GM19043 (cell line): ENCODE data around the gene CYTIP.

Source experiments
- ATAC-seq: cut with Tn5 transposase; IDR thresholded peaks from one replicate; pipeline ENCODE4 v1.9.1; 2021; ENCODE audit warnings: low read depth; ENCODE audit not compliant: unreplicated experiment

The CYTIP gene

DNA sequence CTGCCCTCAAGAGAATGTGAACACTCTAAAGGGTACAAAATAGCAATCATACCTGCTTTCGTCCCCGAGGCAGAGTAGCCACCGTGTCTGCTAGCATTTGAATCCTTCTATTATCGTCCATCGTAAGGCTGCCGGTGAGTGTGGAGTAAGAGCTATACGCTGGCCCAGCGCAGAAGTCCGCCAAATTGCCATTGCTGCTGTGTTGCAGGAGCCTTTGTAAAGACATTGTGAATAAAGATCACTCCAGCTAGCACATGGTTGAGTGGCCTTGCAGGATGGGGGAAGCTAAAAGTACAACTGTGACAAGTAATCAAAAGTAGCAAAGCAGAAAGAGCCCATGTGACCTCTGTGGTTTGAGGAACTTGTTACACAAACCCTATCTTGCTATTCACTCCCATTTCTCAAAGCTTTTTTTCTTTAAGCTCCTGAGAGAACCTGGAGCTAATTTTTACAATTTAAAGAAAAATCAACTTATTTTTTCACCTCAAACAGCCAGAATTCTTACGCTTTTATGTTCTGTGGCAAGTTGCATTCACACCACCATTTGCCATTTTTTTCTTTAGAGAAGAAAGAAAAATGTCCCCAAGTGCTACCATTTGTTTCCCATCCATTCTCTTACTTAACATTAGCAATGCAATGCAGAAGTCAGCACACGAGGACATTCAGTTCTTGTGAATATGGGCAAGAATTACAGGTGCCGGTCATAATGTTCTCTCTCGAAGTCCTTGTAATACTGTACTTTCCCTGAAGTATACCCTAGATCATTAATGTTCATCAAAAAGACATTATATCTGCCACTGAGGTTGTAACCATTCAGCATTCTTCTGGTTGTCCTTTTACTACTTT, at the start of gene CYTIP:
Gene CYTIP, minus strand, starts transcription at position 295 of the 846 bp plus-strand sequence. Its CDS starts 69 bp downstream, at position 226.
- peak; percentile 48 for ATAC-seq

DNA sequence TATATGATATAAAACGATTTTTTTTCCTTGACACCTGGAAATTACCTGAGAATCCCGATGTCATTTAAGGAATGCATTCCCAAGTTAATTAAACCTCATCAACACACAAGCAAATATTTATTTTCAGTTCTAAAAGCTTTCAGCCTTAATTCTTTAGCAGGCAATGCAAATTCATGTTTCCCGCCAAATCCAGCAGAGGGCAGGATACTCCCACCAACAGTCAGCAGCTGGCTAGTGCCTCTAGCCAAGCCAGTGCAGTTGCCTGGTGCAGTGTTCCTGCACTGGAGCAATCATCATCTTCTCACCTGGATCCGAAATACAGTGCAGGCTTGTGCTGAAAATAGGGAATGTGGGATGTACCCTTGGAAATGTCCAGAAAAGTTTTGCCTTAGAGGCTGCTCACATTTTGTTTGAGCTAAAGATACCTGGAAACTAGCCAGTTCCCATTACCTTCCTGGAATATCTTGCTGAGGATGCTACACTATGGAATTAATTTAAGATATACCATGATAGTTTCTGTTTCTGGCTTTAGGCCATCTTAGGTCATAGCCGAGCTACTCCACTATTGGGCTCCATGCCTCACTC, 48.4 kb upstream of the CYTIP start:
- peak; percentile 96 for ATAC-seq

DNA sequence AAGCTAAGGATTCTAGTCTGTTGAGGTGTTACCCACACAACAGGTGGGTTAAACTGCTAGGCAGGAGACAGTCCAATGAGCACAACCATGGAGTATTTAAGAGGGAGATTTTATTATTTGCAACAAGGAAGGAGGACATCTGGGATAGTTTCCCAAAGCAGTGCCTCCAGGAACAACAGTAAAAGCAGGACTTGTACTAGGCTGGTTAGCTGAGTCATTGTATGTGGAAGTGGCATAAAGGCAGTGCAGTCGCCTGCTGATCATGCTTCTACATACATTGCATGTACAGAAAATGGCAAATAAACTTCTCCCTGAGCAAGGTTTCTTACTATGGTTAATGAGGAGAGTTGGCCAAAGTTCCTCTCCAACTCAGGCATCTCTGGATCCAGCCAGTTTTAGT, 46.1 kb upstream of the CYTIP start:
- ATAC-seq: no peak

DNA sequence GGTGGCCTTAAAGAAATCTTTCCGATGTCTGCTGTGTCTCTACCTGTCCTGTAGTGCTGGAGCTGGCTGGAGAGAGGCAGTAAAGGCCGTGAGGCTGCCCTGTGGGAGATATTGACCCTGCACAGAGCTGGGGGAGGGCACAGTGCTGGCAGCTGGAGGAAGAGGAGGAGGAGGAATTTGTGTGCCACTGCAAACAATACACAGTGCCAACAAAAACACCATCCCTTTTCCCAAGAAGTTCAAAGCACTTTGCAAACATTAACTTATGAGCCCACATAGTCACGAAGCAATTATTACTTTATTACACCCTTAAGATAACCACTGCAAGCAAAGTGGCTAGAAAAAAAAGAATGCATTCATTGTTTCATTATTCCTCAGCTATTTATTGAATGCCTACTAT, 45.0 kb upstream of the CYTIP start:
- no peak for ATAC-seq

DNA sequence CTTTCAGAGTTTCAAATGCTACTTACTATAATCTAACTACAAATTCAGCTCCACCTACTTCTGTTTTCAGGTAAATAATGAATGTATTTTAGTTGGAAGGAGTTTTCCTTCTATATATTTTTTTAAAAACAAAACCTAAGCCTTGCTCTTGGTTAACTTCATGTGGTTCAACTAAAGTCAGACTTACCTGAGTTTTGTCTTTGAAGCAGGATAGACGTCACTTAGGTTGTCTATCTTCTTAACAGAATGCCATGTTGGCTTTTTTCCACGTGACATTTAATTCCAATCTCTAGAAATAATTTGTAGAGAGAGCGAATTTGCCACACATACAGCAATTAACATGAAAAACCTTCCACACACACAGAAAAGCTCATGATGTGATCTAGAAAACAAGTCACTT, 43.9 kb upstream of the CYTIP start:
- no peak for ATAC-seq

DNA sequence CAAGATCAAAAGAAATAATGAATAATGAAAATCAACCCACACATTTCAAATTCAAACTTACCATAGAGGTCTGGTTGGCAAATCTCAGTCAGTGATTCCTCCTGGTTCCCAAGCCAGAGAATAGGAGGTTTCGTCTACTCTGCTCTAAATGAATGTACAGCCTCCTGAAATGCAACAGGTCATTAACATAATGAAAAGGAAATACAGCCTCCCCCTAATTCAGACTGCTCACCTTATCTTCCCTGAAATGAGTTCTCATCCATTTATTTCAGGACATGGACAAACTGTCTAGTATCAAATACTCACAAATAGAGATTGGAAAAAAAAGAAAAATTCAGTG, 43.4 kb upstream of the CYTIP start:
- no peak for ATAC-seq

DNA sequence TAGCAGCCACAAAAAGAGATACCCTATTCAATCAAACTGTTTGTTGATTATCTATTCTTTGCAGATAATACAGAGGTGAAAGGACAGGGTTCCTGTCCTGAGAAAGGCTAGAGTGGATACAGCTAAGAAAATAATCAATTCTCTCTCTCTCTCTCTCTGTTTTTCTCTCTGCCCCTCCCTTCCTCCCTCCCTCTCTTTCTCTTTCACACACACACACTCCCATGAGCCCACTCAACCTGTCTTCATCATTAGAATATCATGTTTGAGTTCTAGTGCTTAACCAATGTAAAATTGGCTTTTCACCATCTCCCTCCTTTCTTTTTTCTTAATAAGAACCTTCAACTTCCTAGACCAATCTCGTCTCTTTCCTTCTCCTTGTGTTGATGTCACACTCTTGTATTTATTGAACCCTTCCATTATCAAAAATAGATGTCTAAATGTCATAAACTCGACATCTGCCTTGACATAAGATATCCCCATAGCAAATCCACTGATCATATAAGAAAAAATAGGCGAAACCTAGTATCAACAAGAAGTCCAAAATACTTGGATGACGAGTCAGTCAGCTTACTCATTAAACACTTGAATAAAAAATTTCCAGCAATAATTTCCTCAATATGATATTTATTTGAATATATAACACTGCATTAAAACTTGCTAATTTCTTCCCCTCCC, 42.8 kb upstream of the CYTIP start:
- no peak for ATAC-seq

DNA sequence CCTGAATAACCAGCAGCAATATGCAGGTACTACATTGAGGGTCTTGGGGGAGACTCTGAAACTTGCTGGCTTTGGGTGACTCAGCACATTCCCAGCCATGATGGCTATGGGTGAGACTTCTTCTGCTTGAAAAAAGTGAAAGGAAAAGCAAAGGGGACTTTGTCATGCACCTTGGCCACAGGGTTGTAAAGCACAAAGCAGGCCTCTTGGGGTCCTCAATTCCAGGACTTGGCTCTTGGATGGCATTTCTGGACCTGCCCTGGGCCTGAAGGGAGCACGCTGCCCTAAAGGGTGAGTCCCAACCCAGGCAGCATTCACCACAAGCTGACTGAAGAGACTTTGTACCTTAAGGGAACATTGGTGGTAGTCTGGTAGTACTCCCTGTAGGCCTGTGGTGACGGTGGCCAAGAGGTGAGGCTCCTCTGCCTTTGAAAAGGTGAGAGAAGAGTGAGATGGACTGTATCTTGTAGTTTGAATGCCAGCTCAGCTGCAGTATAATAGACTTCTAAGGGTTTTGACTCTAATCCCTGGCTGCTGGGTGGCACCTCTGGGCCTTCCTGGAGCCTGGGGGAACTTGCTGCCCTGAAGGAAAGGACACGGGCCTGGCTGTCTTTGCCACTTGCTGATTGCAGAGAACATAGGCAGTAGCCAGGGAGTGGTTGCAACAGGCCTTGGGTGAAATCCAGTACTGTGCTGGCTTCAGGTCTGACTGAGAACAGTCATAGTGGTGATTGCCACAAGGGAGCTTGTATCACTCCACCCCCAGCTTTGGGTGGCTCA, 36.5 kb upstream of the CYTIP start:
- ATAC-seq: peak; percentile 42

DNA sequence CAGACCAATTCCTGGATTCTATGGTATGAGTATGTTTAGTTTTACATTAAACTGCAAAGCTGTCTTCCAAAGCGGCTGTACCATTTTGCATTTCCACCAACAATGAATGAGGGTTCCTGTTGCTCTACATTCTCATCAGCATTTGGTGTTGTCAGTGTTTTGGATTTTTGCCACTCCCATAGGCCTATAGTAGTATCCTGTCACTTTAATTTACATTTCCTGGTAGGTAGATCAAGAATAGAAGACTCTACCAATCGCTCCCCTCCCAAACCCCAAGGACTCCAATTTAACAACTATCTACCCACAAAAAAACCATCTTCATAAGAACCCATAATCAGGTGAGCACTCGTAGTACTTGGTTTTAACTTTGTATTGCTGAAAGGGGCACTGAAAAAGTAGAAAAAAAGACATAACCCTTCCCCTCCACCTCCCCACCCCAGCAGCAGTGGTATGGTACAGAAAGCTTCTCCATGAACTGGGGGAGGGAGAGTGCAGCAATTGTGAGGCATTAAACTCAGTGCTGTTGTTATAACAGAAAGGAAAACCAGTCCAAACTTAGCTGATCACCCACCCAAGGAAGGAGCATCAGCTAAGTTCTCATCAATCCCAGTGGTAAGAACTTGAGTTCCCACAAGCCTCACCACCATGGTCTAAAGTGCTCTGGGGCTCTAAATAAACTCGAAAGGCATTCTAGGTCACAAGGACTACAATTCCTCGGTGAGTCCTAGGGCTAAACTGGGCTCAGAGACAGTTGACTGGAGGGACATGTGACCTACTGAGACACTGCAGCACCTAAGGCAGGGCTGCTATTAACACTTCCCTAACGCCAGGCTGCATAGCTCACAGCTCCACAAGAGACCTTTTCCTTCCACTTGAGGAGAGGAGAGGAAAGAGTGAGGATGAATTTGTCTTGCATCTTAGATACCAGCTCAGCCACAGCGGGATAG, 35.5 kb upstream of the CYTIP start:
- peak; percentile 40 for ATAC-seq

DNA sequence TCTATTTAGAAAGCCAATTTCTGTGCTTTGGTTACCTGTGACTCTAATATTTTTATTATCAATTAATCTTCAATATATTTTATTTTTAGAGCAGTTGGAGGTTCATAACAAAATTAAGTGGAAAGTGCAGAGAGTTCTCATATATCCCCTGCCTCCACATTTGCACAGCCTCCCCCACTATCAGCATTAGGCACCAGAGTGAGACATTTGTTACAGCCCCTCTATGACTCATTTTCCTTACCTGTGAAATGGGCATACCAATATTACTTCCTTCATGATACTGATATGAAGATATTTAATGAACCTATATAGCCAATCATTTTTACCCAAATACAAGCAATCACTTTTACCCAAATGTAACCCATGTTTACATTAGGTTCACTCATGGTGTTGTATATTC, 34.0 kb upstream of the CYTIP start:
- no peak for ATAC-seq

DNA sequence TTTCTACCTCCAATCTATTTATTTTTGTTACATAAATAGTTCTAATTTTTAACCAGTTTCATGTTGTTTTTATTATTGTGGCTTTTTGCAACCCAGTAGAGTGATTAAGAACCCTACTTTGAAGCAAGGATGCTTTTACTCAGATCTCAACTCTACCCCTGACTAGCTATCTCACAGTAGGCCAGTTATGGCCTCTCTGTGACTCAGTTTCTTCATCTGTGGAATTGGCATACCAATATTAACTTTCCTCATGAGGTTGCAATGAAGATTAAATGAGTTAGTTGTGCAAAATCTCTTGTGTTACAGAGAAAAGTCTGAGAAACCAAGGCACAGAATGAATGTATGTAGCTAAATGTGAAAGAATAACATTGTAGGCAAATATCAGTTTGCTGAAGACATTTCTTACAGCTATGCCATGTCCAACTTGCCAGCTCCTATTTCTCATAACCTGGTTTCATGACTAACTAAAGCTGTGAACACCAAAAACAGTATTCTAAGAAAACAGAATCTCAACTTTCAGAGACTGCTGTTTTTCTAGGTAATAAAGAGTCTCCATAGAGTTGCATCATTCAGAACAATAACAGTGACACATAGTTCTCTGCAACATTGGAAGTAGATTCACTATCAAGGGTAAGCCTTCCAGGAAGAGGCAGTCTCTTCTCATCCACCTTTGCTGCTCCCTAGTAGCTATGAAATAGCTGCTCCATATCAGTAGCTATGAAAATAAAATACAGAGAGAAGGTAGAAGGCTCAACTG, 33.2 kb upstream of the CYTIP start:
- ATAC-seq: no peak

DNA sequence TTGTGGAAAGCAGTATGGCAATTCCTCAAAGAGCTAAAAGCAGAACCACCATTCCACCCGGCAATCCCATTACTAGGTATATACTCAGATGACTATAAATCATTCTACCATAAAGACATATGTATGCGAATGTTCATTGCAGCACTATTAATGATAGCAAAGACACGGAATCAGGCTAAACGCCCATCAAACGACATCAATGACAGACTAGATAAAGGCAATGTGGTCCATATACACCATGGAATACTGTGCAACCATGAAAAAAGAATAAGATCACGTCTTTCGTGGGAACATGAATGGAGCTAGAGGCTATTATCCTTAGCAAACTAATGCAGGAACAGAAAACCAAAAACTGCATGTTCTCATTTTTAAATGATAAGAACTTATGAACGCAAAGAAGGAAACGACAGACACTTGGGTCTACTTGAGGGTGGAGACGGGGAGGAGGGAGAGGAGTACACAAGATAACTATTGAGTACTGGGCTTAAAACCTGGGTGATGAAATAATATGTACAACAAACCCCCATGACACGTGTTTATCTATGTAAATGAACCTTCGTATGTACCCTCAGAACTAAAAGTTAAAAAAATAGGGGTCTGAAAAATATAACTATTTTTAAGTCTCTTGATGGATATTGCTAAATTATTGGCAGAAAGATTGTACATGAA, 32.0 kb upstream of the CYTIP start:
- no peak for ATAC-seq

DNA sequence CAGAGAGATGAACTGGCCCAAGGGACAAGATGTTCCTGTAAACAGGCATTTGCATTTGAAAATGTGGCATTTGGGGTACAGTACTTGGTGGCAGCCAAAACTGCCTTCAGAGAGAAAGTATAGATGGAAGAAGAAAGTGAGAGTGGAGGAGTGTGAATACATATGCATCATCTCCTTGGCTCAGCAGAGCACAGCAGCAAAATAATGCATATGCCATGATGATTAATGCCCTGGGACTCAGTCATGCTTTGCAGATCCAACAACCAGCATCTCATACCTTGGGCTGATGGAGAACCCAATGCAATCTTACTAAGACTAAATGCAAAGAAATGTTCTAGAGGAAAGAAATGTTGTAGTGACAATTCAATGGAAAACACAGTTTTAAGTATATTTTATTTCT, 29.7 kb upstream of the CYTIP start:
- no peak for ATAC-seq

DNA sequence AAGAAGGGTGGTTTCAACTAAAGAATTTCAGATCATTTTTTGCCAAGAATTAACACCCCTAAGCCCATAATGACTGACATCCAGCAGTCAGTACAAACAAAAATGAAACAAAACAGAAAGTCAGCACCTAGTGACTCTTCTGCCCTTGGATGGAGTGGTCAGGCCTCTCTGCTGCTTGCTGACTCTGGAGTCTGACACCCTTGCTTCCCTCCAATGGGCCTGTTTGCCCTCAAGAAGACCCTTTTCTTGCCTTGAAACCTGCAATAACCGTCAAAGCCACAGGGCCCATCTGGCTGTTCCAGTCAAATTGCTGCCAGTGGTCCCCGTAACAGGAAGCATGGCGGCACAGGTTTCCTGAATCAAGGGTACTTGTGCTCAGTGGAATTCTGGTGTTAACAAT, 27.2 kb upstream of the CYTIP start:
- ATAC-seq: peak; percentile 9

DNA sequence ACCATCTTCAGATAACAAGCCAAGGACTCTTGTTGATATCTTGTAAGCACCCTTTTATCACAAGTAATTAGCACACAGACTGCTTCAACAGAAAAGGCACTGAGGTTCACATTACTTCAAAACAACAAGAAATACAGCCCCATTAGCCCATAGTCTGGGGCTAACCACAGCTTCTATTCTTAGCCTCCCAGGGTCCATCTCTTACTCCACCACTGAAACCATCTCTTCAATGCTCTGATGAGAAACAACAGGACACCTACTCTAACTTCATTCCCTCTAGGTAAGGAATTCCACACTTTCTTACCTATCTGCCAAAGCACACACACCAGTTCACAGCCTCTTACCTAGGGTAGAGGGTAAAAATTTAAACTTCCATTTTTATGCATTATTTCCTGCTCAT, 26.4 kb upstream of the CYTIP start:
- ATAC-seq: peak; percentile 43

DNA sequence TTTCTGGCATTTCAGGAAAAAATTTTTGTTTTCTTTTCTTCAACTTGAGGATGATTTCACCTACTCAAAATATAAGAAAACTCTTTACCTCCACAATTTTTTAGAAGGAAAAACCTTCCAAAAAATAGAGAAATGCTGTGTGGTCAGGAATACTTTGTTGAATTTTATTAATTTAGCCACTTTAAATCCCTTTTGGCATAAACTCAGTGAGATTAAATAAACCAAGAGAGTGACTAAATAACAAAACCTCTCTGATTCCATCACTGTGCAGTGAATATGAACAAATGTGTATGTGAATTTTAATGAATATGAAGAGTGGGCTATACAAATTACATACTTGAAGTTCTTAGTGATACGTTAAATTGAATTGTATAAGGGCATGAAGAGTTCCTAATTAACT, 25.8 kb upstream of the CYTIP start:
- ATAC-seq: no peak

DNA sequence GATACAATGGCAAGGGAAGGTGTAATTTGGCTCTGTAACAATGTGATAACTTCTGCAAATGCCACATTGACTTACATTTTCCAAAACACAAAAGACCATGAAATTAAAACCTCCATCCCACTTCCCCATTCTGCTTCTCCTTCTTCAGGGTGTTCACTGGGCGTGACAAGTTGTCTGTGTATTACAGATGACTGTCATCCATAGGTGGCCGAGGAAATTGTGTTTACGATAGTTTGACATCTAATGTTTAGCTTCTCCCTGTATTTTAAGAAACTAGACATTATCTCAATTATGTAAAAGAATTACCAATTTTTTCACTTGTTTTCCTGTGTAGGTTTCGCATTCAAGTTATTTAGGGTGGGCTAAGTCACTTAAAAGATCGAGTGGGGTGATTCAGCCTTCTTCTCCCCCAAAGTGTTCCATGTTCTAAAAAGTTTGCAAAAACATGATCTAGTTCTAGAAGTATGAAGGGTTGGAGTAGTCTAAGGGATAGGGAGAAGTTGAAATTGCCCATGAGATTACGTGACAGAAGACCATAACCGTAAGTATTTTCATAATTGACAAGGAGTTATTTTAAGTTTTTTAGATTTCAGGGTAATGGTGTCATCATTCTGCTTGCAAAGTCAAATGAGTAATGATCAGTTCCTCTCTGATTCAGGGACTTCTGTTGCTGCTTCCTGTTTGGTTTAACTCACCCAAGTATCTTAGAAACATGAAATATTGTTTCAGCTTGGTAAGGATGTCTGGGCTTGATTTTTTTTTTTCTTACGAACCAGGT, 25.2 kb upstream of the CYTIP start:
- peak; percentile 76 for ATAC-seq

DNA sequence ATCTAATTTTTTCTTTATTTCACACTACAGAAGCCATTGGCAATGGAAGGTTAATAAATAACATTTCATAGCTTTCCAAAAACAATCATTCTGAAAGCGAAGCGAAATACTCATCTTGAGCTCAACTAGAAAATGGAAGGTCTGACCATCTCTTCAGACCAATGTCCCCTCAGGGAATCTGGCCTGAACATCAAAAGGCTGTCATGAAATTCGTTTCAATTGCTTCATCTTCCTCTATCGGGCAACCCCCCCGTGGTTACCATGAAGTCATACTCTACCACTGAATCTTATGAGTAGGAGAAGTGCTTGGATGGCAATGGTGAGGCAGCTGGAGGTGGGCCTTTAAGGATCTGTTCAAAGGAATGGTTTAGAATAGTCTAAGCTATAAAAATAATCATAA, 22.9 kb upstream of the CYTIP start:
- ATAC-seq: no peak
